NCI-H526 (cell line): ENCODE data around the gene MAPKAP1.

Experiments
- DNase-seq, 2 experiments: peaks; one replicate each; lab custom pipeline; 2025; lab: John Stamatoyannopoulos, UW

Gene MAPKAP1

GRCh38 chr9:125674981-125675973 is 31.7 kb downstream of the MAPKAP1 start:
- DNase-seq, result no peak

GRCh38 chr9:125672876-125673275 is 34.1 kb downstream of the MAPKAP1 start:
- no peak for DNase-seq

- DNase-seq, result no peak
These were observed 43.9 kb downstream of the MAPKAP1 start for GRCh38 chr9:125663127-125663526.

GRCh38 chr9:125660557-125660956 is 46.5 kb downstream of the MAPKAP1 start:
- no peak for DNase-seq

- DNase-seq, result no peak
These were observed 47.1 kb downstream of the MAPKAP1 start for GRCh38 chr9:125659954-125660353.

GRCh38 chr9:125659201-125659840 is 47.7 kb downstream of the MAPKAP1 start:
- DNase-seq, result no peak

GRCh38 chr9:125656560-125656959 is 50.4 kb downstream of the MAPKAP1 start:
- no peak for DNase-seq

- no peak for DNase-seq
These were observed 51.2 kb downstream of the MAPKAP1 start for GRCh38 chr9:125655691-125656410.

- no peak for DNase-seq
These were observed 51.9 kb downstream of the MAPKAP1 start for GRCh38 chr9:125655066-125655633.

GRCh38 chr9:125654121-125654520 is 52.9 kb downstream of the MAPKAP1 start:
- no peak for DNase-seq

GRCh38 chr9:125653325-125653724 is 53.7 kb downstream of the MAPKAP1 start:
- no peak for DNase-seq

- DNase-seq, result no peak
These were observed 54.2 kb downstream of the MAPKAP1 start for GRCh38 chr9:125652759-125653158.

GRCh38 chr9:125652233-125652594 is 54.8 kb downstream of the MAPKAP1 start:
- DNase-seq, result no peak

- no peak for DNase-seq
These were observed 55.3 kb downstream of the MAPKAP1 start for GRCh38 chr9:125651576-125652232.

GRCh38 chr9:125650271-125650737 is 56.7 kb downstream of the MAPKAP1 start:
- DNase-seq, result no peak

- no peak for DNase-seq
These were observed 57.2 kb downstream of the MAPKAP1 start for GRCh38 chr9:125649826-125650225.

GRCh38 chr9:125649315-125649714 is 57.7 kb downstream of the MAPKAP1 start:
- DNase-seq, result no peak

GRCh38 chr9:125648294-125648693 is 58.7 kb downstream of the MAPKAP1 start:
- no peak for DNase-seq

- no peak for DNase-seq
These were observed 60.3 kb downstream of the MAPKAP1 start for GRCh38 chr9:125646621-125647100.

GRCh38 chr9:125646217-125646616 is 60.8 kb downstream of the MAPKAP1 start:
- no peak for DNase-seq

- DNase-seq, result no peak
These were observed 62.0 kb downstream of the MAPKAP1 start for GRCh38 chr9:125644819-125645507.
